K562 (cell line): Measurements from ENCODE around the gene EVI5L. TPM values are rescaled to one million over a fixed set of nuclear protein-coding genes. Genes with fewer than 3 reads are reported as not detected.
A peak's percentile ranks its signal among the peaks of the same experiment; 100 is the strongest.

Source experiments
- ATAC-seq: fragments of 200-7000 bp; cut with Tn5 transposase; 3 replicates; pipeline ENCODE4 v1.9.1; 2020; ENCODE audit warnings: moderate library complexity
- BruUV-seq: library from RNA; stranded (reverse); fragments of 400-500 nt; replicated peaks from 2 replicates; lab custom pipeline; 2021; lab: Mats Ljungman, UMichigan
- CTCF ChIA-PET: fragments of 300-600 bp; formaldehyde crosslinking; extraction: SDS; loops from one replicate; lab custom pipeline; 2021; ENCODE audit warnings: low intra/inter-chr PET ratio; lab: Yijun Ruan, JAX
- POLR2A ChIA-PET: fragments of 300-600, 350-650 bp; sonication (Branson Sonifier 250); formaldehyde crosslinking; extraction: SDS; loops from one replicate; lab custom pipeline; 2021; ENCODE audit warnings: antibody characterized with exemption, inconsistent platforms; lab: Yijun Ruan, JAX
- DNase-seq, 4 experiments: peaks; one replicate each; pipeline versions ENCODE4 v3.0.0 to v3.0.0-alpha.2; 2011 to 2018; ENCODE audit warnings: low spot score in 3 of 4, mixed read lengths in 3 of 4; ENCODE audit errors: extremely low read depth in 1 of 4
- FAIRE-seq: peaks from 2 replicates; lab custom pipeline; 2011; peaks lifted over from hg19 to GRCh38; lab: Jason Lieb, UNC
- H2AFZ ChIP-seq: 2 replicates; pipeline ENCODE4 v1.6.0; 2011; ENCODE audit warnings: low read depth, low read length, control low read depth, inconsistent platforms
- H3K27ac ChIP-seq: fragments of 200-600 bp; 3 replicates; pipeline ENCODE4 v1.8.0; 2011; ENCODE audit warnings: low read depth, mild to moderate bottlenecking, control low read depth, inconsistent platforms, low read length, moderate library complexity, mixed read lengths; ENCODE audit errors: extremely low read depth
- H3K27me3 ChIP-seq, 2 experiments: fragments of 300-600 bp in 1 of 2; 2 replicates in 1 of 2; 3 replicates in 1 of 2; pipeline versions ENCODE4 v1.6.0 to v1.8.0; 2011; ENCODE audit warnings: inconsistent platforms in 2 of 2, low read length in 2 of 2, mild to moderate bottlenecking in 1 of 2, mixed read lengths in 1 of 2, moderate library complexity in 1 of 2; ENCODE audit not compliant: control insufficient read depth in 2 of 2, insufficient read depth in 2 of 2
- H3K36me3 ChIP-seq: fragments of 300-600 bp; 3 replicates; pipeline ENCODE4 v1.8.0; 2011; ENCODE audit warnings: mild to moderate bottlenecking, low read length, inconsistent platforms; ENCODE audit not compliant: control insufficient read depth, insufficient read depth
- H3K4me1 ChIP-seq, 2 experiments: fragments of 200-600 bp in 1 of 2; replicated peaks in 1 of 2; 2 replicates in 1 of 2; 3 replicates in 1 of 2; pipeline versions ENCODE4 v1.5.1 to v1.8.0; 2011; ENCODE audit warnings: inconsistent platforms in 2 of 2, low read length in 2 of 2, mild to moderate bottlenecking in 1 of 2, mixed read lengths in 1 of 2, moderate library complexity in 1 of 2; ENCODE audit not compliant: control insufficient read depth in 2 of 2, insufficient read depth in 2 of 2
- H3K4me2 ChIP-seq: 2 replicates; pipeline ENCODE4 v1.6.1; 2011; ENCODE audit warnings: low read length, control low read depth, inconsistent platforms, mixed read lengths; ENCODE audit not compliant: insufficient read depth
- H3K4me3 ChIP-seq: fragments of 200-600 bp; sonication (generic), shearing (Covaris generic); 2 replicates; pipeline ENCODE4 v1.5.1; 2016; ENCODE audit warnings: control low read depth, inconsistent platforms
- H3K79me2 ChIP-seq: fragments of 200-600 bp; 3 replicates; pipeline ENCODE4 v1.8.0; 2011; ENCODE audit warnings: low read length, inconsistent platforms; ENCODE audit not compliant: control insufficient read depth, insufficient read depth
- H3K9ac ChIP-seq, 2 experiments: 2 replicates each; pipeline versions ENCODE4 v1.6.0 to v1.6.1; 2011; ENCODE audit warnings: low read depth in 2 of 2, low read length in 2 of 2, control low read depth in 1 of 2, inconsistent platforms in 1 of 2, mild to moderate bottlenecking in 1 of 2, mixed read lengths in 1 of 2; ENCODE audit not compliant: insufficient read depth in 1 of 2
- H3K9me1 ChIP-seq: one replicate; pipeline ENCODE4 v1.6.0; 2011; ENCODE audit warnings: inconsistent platforms, mild to moderate bottlenecking, low read length, moderate library complexity; ENCODE audit not compliant: control insufficient read depth, insufficient read depth
- H3K9me3 ChIP-seq: replicated peaks from 2 replicates; pipeline ENCODE4 v1.5.1; 2011; ENCODE audit warnings: low read depth, low read length, inconsistent platforms; ENCODE audit not compliant: control insufficient read depth, insufficient read depth
- H4K20me1 ChIP-seq: replicated peaks from 2 replicates; pipeline ENCODE4 v1.6.1; 2011; ENCODE audit warnings: low read length, inconsistent platforms, mixed read lengths; ENCODE audit not compliant: control insufficient read depth, insufficient read depth
- CEBPG ChIP-seq, 3 experiments: fragments of 200-800 bp in 1 of 3; sonication (Bioruptor generic) in 1 of 3; sonication (generic) in 1 of 3; formaldehyde crosslinking in 1 of 3; IDR thresholded peaks in 2 of 3; conservative IDR thresholded peaks in 1 of 3; 2 replicates each; pipeline versions ENCODE4 v1.6.1 to v1.8.0; 2016 to 2022; ENCODE audit warnings: missing compliant biosample characterization in 2 of 3, missing genetic modification characterization in 2 of 3, mild to moderate bottlenecking in 1 of 3, missing genetic modification reagents in 1 of 3
- DPF2 ChIP-seq: fragments of 450-650 bp; IDR thresholded peaks from 2 replicates; pipeline ENCODE4 v1.6.1; 2016
- ESRRB ChIP-seq: fragments of 250-450 bp; sonication (Bioruptor Pico); IDR thresholded peaks from 2 replicates; pipeline ENCODE4 v1.5.0; 2020; ENCODE audit warnings: mild to moderate bottlenecking, moderate library complexity, borderline replicate concordance
- ETV6 ChIP-seq, 3 experiments: fragments of 150-350 bp in 1 of 3; sonication (generic) in 1 of 3; formaldehyde crosslinking in 1 of 3; IDR thresholded peaks; 2 replicates each; pipeline versions ENCODE4 v1.6.1 to v1.8.0; 2014 to 2022; ENCODE audit warnings: borderline replicate concordance in 2 of 3, low read depth in 2 of 3, antibody characterized with exemption in 1 of 3, low read length in 1 of 3, mild to moderate bottlenecking in 1 of 3, missing genetic modification reagents in 1 of 3
- JUND ChIP-seq, 2 experiments: IDR thresholded peaks; 2 replicates in 1 of 2; 3 replicates in 1 of 2; pipeline ENCODE4 v1.6.1; 2011; ENCODE audit warnings: borderline replicate concordance in 2 of 2, low read depth in 2 of 2, low read length in 2 of 2, improper control_type of control experiment in 1 of 2, missing biosample characterization in 1 of 2, missing genetic modification characterization in 1 of 2, missing genetic modification reagents in 1 of 2
- KDM1A ChIP-seq, 2 experiments: fragments of 450-650 bp; IDR thresholded peaks; 2 replicates each; pipeline ENCODE4 v1.6.1; 2016; ENCODE audit warnings: mild to moderate bottlenecking in 2 of 2
- PTRF ChIP-seq: fragments of 450-650 bp; IDR thresholded peaks from 2 replicates; pipeline ENCODE4 v1.6.1; 2016; ENCODE audit warnings: mild to moderate bottlenecking, missing genetic modification characterization, missing compliant biosample characterization
- SMARCA4 ChIP-seq: fragments of 450-650 bp; IDR thresholded peaks from 2 replicates; pipeline ENCODE4 v1.6.1; 2016
- TCF3 ChIP-seq: sonication (generic); formaldehyde crosslinking; IDR thresholded peaks from 2 replicates; pipeline ENCODE4 v1.4.0; 2020; ENCODE audit warnings: mild to moderate bottlenecking, missing genetic modification reagents
- TRIM24 ChIP-seq, 2 experiments: fragments of 450-650 bp; IDR thresholded peaks; 2 replicates each; pipeline ENCODE4 v1.6.1; 2016
- ZNF316 ChIP-seq: fragments of 450-650 bp; IDR thresholded peaks from 2 replicates; pipeline ENCODE4 v1.6.1; 2016
- WGBS: fragments of 100-300 bp; shearing (Covaris generic); methylation state at CpG from one replicate; pipeline ENCODE4 v1.1.6; 2016; ENCODE audit warnings: low coverage, mixed read lengths; ENCODE audit not compliant: insufficient coverage; ENCODE audit errors: missing lambda C conversion rate; 5-methylcytosine and 5-hydroxymethylcytosine counted together
- in situ Hi-C: fragments of 300-500 bp; cut with MboI; formaldehyde crosslinking; loops from 4 replicates; pipeline ENCODE4 v1.15.0; 2018; ENCODE audit warnings: inconsistent platforms, mixed read lengths
- intact Hi-C: fragments of 100-400 bp; cut with micrococcal nuclease; formaldehyde crosslinking; loops from 2 replicates; pipeline ENCODE4 v1.14.2; 2022
- polyA plus RNA-seq, 8 experiments: library from polyadenylated mRNA; depleted of rRNA in 4 of 8; stranded (reverse) in 5 of 8; unstranded in 3 of 8; fragments of >200 nt; fragmentation: Nextera tagmentation in 2 of 8; fragmentation: Illumina TruSeq in 1 of 8; extraction: Ambion mirVana in 2 of 8; extraction: Trizol in 1 of 8; gene quantifications; 2 replicates each; pipeline versions ENCODE4 v1.2.1 to v1.2.3, GENCODE V29; 2011 to 2014; ENCODE audit warnings: inconsistent platforms in 1 of 8, missing spikeins in 1 of 8
- total RNA-seq, 7 experiments: library from RNA; depleted of rRNA in 6 of 7; stranded (reverse); fragments of >200 nt in 6 of 7; fragmentation: Illumina TruSeq in 2 of 7; extraction: Trizol in 2 of 7; gene quantifications; 2 replicates each; pipeline versions ENCODE4 v1.2.1 to v1.2.3, GENCODE V29; 2011 to 2021; ENCODE audit warnings: low replicate concordance in 1 of 7
- TF ChIP-seq, protein P1 (sequence below): fragments of 450-650 bp; IDR thresholded peaks from 2 replicates; pipeline ENCODE4 v1.6.1; 2016; ENCODE audit warnings: missing biosample characterization, missing genetic modification characterization
- TF ChIP-seq, protein P2 (sequence below), 2 experiments: fragments of 450-650 bp in 1 of 2; sonication (generic) in 1 of 2; formaldehyde crosslinking in 1 of 2; IDR thresholded peaks in 1 of 2; conservative IDR thresholded peaks in 1 of 2; 2 replicates each; pipeline versions ENCODE4 v1.6.1 to v1.8.1; 2016 to 2023; ENCODE audit warnings: mild to moderate bottlenecking in 2 of 2, moderate library complexity in 2 of 2, inconsistent platforms in 1 of 2, missing genetic modification reagents in 1 of 2
- TF ChIP-seq, protein P3 (sequence below), 2 experiments: fragments of 450-650 bp; IDR thresholded peaks; 2 replicates each; pipeline ENCODE4 v1.6.1; 2018; ENCODE audit warnings: mild to moderate bottlenecking in 2 of 2, low read depth in 1 of 2; ENCODE audit not compliant: partially characterized antibody in 2 of 2

The EVI5L gene
- total and polyA plus RNA-seq, 9 of the 15 experiments (the other 6 are each of a cell fraction or from before 2014, with no cell fraction given) = 0.69 to 1.8 (median 1.2) TPM; not detected in 2

DNA sequence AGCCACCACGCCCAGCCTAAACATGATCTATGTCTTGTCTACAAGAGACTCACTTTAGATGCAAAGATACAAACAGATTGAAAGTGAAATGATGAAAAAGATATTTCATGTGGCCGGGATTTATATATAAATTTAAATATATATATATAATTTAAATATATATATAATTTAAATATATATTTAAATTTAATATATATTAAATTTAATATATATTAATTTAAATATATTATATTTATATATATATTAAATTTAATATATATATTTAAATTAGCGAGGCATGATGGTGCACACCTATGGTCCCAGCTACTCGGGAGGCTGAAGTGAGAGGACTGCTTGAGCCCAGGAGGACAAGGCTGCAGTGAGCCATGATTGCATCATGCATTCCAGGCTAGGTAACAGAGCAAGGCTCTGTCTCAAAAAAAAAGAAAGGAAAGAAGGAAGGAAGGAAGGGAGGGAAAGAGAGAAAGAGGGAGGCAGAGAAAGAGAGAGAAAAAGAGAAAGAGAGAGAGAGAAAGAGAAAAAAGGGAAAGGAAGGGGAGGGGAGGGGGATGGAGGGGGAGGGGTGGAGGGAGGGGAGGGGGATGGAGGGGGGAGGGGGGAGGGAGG lies 7.0 kb upstream of the EVI5L start:
- H3K36me3 ChIP-seq = no peaks in the 10 kb centered on the region
- no peak overlapping the region for H3K9ac ChIP-seq
- no peak overlapping the region for H2AFZ ChIP-seq
- H4K20me1 ChIP-seq = no peaks in the 10 kb centered on the region
- in situ Hi-C loops (no loop called here), intact Hi-C loops (no loop called here)
- TF ChIP-seq TCF3 (CRISPR knock-in tag) (no peak), PTRF (tag) (no peak), JUND (IDR thresholded peaks at IDR 0.05; ENCODE audit: borderline replicate concordance, low read depth, low read length) (0 out of 2 replicates have a peak, but pooled peaks have one; percentile 5), JUND (tag; IDR thresholded peaks at IDR 0.05; ENCODE audit: borderline replicate concordance, low read depth, low read length) (no peak), DPF2 (peak; percentile 50; the same call in 1 of the 2 replicates), TRIM24 (IDR thresholded peaks at IDR 0.05) (peak; percentile 60 to 82), ESRRB (CRISPR knock-in tag) (no peak), SMARCA4 (0 out of 2 replicates have a peak, but pooled peaks have one; percentile 13), CEBPG (CRISPR knock-in tag; IDR thresholded peaks at IDR 0.05) (peak; percentile 81), CEBPG (tag; conservative IDR thresholded peaks at IDR 0.05 in 1 of 2, IDR thresholded peaks at IDR 0.05 in 1 of 2) (peak in 1 of 2 experiments; percentile 49; a peak in 1 of 4 replicates), ETV6 (IDR thresholded peaks at IDR 0.05; ENCODE audit: borderline replicate concordance in 1 of 2, low read depth in 2 of 2, low read length in 1 of 2) (no peak), ETV6 (CRISPR knock-in tag; IDR thresholded peaks at IDR 0.05; ENCODE audit: borderline replicate concordance) (no peak), KDM1A (IDR thresholded peaks at IDR 0.05) (peak in 1 of 2 experiments; percentile 84; a peak in 2 of 4 replicates), ZNF316 (no peak)
- TF ChIP-seq, protein P1, sequence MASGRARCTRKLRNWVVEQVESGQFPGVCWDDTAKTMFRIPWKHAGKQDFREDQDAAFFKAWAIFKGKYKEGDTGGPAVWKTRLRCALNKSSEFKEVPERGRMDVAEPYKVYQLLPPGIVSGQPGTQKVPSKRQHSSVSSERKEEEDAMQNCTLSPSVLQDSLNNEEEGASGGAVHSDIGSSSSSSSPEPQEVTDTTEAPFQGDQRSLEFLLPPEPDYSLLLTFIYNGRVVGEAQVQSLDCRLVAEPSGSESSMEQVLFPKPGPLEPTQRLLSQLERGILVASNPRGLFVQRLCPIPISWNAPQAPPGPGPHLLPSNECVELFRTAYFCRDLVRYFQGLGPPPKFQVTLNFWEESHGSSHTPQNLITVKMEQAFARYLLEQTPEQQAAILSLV = peak; percentile 73; the same call in 1 of the 2 replicates
- TF ChIP-seq, protein P2, sequence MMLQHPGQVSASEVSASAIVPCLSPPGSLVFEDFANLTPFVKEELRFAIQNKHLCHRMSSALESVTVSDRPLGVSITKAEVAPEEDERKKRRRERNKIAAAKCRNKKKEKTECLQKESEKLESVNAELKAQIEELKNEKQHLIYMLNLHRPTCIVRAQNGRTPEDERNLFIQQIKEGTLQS (IDR thresholded peaks at IDR 0.05) = peak; percentile 84
- TF ChIP-seq, protein P2 (CRISPR knock-in tag; conservative IDR thresholded peaks at IDR 0.05) = no peak
- TF ChIP-seq, protein P3, sequence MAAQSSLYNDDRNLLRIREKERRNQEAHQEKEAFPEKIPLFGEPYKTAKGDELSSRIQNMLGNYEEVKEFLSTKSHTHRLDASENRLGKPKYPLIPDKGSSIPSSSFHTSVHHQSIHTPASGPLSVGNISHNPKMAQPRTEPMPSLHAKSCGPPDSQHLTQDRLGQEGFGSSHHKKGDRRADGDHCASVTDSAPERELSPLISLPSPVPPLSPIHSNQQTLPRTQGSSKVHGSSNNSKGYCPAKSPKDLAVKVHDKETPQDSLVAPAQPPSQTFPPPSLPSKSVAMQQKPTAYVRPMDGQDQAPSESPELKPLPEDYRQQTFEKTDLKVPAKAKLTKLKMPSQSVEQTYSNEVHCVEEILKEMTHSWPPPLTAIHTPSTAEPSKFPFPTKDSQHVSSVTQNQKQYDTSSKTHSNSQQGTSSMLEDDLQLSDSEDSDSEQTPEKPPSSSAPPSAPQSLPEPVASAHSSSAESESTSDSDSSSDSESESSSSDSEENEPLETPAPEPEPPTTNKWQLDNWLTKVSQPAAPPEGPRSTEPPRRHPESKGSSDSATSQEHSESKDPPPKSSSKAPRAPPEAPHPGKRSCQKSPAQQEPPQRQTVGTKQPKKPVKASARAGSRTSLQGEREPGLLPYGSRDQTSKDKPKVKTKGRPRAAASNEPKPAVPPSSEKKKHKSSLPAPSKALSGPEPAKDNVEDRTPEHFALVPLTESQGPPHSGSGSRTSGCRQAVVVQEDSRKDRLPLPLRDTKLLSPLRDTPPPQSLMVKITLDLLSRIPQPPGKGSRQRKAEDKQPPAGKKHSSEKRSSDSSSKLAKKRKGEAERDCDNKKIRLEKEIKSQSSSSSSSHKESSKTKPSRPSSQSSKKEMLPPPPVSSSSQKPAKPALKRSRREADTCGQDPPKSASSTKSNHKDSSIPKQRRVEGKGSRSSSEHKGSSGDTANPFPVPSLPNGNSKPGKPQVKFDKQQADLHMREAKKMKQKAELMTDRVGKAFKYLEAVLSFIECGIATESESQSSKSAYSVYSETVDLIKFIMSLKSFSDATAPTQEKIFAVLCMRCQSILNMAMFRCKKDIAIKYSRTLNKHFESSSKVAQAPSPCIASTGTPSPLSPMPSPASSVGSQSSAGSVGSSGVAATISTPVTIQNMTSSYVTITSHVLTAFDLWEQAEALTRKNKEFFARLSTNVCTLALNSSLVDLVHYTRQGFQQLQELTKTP (IDR thresholded peaks at IDR 0.05; ENCODE audit: low read depth in 1 of 2, partially characterized antibody in 2 of 2) = peak in 1 of 2 experiments; percentile 71
- ChIA-PET POLR2A (no interaction called here), CTCF (no interaction called here)
- H3K9me3 ChIP-seq = no peaks in the 10 kb centered on the region
- no peak overlapping the region for H3K4me3 ChIP-seq
- no peak for ATAC-seq
- no peak for FAIRE-seq
- no peaks in the 10 kb centered on the region for H3K9me1 ChIP-seq
- peaks cover 8 to 18% of the 10 kb centered on the region in 2 experiments for H3K27me3 ChIP-seq
- no peak overlapping the region for H3K4me2 ChIP-seq
- no peak overlapping the region for H3K27ac ChIP-seq
- H3K79me2 ChIP-seq = no peaks in the 10 kb centered on the region
- no peaks in the 10 kb centered on the region for H3K4me1 ChIP-seq
- WGBS = 4% methylated on average over 4 of the region's 4 CpGs
- DNase-seq = no peak
- no TSS peak for BruUV-seq
